ENCODE results near the gene SLC25A31.

SLC25A31 gene

GRCh38 chr4:127778102-127778501, 47.9 kb downstream of the SLC25A31 start:
- no peak for DNase-seq

GRCh38 chr4:127780598-127780997, 50.4 kb downstream of the SLC25A31 start:
- DNase-seq: no peak

- DNase-seq: peak; percentile 50
Observed at GRCh38 chr4:127781300-127782024, 51.3 kb downstream of the SLC25A31 start.

- peak; percentile 85 for DNase-seq
Observed at GRCh38 chr4:127782025-127782274, 51.8 kb downstream of the SLC25A31 start.

GRCh38 chr4:127782275-127783025, 52.2 kb downstream of the SLC25A31 start, which contains the start of gene HSPA4L:
Gene HSPA4L (plus strand): TSS chr4:127782322. CDS start chr4:127782551, 229 bp downstream.
- peak; percentile 6 for DNase-seq

GRCh38 chr4:127783026-127783769, 53.0 kb downstream of the SLC25A31 start:
- DNase-seq: peak; percentile 18

- no peak for DNase-seq
Observed at GRCh38 chr4:127783955-127784770, 54.0 kb downstream of the SLC25A31 start.

GRCh38 chr4:127788517-127788916, 58.3 kb downstream of the SLC25A31 start:
- peak; percentile 4 for DNase-seq

- no peak for DNase-seq
Observed at GRCh38 chr4:127791391-127791790, 61.2 kb downstream of the SLC25A31 start.

- no peak for DNase-seq
Observed at GRCh38 chr4:127793528-127793927, 63.3 kb downstream of the SLC25A31 start.

GRCh38 chr4:127799711-127800110, 69.5 kb downstream of the SLC25A31 start:
- no peak for DNase-seq

GRCh38 chr4:127809173-127809800, 79.1 kb downstream of the SLC25A31 start:
- DNase-seq: peak; percentile 1

- no peak for DNase-seq
Observed at GRCh38 chr4:127810551-127810950, 80.4 kb downstream of the SLC25A31 start.

GRCh38 chr4:127822430-127822829, 92.2 kb downstream of the SLC25A31 start:
- no peak for DNase-seq

Data from fibroblast of skin of scalp (primary cell).